Activated CD4-positive, alpha-beta T cell treated with anti-CD3 and anti-CD28 coated beads, Interleukin-2, amount 50 U/mL, for 1 hour (primary cell): ENCODE data around the gene MFSD1.
"Not testable (repeated sequence)": the region's sequence is repeated elsewhere in the genome, so short reads cannot be mapped to it uniquely, and the experiment has no call there.

ENCODE experiments used
- DNase-seq: peaks from one replicate; pipeline ENCODE4 v3.0.0-alpha.2; 2020

MFSD1 gene

GRCh38 chr3:158777161-158777873, 24.5 kb upstream of the MFSD1 start:
- no peak for DNase-seq

GRCh38 chr3:158780766-158781165, 21.1 kb upstream of the MFSD1 start:
- no peak for DNase-seq

- no peak for DNase-seq
These were observed 20.7 kb upstream of the MFSD1 start for GRCh38 chr3:158781191-158781590.

GRCh38 chr3:158781849-158782248, 20.0 kb upstream of the MFSD1 start:
- no peak for DNase-seq

GRCh38 chr3:158782283-158782989, 19.4 kb upstream of the MFSD1 start:
- no peak for DNase-seq

- DNase-seq = no peak
These were observed 18.8 kb upstream of the MFSD1 start for GRCh38 chr3:158783051-158783450.

GRCh38 chr3:158785972-158786371, 15.9 kb upstream of the MFSD1 start:
- DNase-seq = no peak

GRCh38 chr3:158788446-158788845, 13.4 kb upstream of the MFSD1 start:
- DNase-seq = no peak

- DNase-seq = no peak
These were observed 12.3 kb upstream of the MFSD1 start for GRCh38 chr3:158789592-158789991.

- DNase-seq = no peak
These were observed 10.8 kb upstream of the MFSD1 start for GRCh38 chr3:158790901-158791589.

GRCh38 chr3:158791590-158791920, 10.3 kb upstream of the MFSD1 start:
- not testable (repeated sequence) for DNase-seq

GRCh38 chr3:158792709-158793108, 9.1 kb upstream of the MFSD1 start:
- no peak for DNase-seq

- no peak for DNase-seq
These were observed 7.6 kb upstream of the MFSD1 start for GRCh38 chr3:158794206-158794605.

- DNase-seq = no peak
These were observed 6.8 kb upstream of the MFSD1 start for GRCh38 chr3:158794936-158795518.

GRCh38 chr3:158801201-158801600, 653 bp upstream of the MFSD1 start:
- no peak for DNase-seq

- no peak for DNase-seq
These were observed 785 bp downstream of the MFSD1 start for GRCh38 chr3:158802409-158803268.

- no peak for DNase-seq
These were observed 2.6 kb downstream of the MFSD1 start for GRCh38 chr3:158804441-158804840.

- DNase-seq = no peak
These were observed 6.8 kb downstream of the MFSD1 start for GRCh38 chr3:158808697-158809096.

- DNase-seq = no peak
These were observed 7.8 kb downstream of the MFSD1 start for GRCh38 chr3:158809642-158810041.

GRCh38 chr3:158810823-158811724, 9.2 kb downstream of the MFSD1 start:
- no peak for DNase-seq

- no peak for DNase-seq
These were observed 17.4 kb downstream of the MFSD1 start for GRCh38 chr3:158819282-158819681.

GRCh38 chr3:158820521-158820920, 18.7 kb downstream of the MFSD1 start:
- DNase-seq = no peak
